Measurements from ENCODE around the gene CXorf65.

GRCh38 chrX:71057848-71058530 lies 48.6 kb downstream of the CXorf65 start:
- TF ChIP-seq CTCF (IDR thresholded peaks at IDR 0.05) (no peak), POLR2A (IDR thresholded peaks at IDR 0.05) (no peak)
